Gastrocnemius medialis (tissue), 4 donors: Measurements from ENCODE around the gene KLHL33. TPM values are rescaled to one million over a fixed set of nuclear protein-coding genes. Genes with fewer than 3 reads are reported as not detected.

Experiments
- ATAC-seq, 2 donors: fragments of 150-250 bp; one replicate each; pipeline ENCODE4 v1.9.1; 2016
- DNase-seq, 2 donors: peaks; one replicate each; pipeline ENCODE4 v3.0.0-alpha.2; 2019
- H3K27ac ChIP-seq, 4 donors: fragments of 200-600 bp; sonication (generic); 1 replicate in 1 of 4; 2 replicates in 3 of 4; pipeline ENCODE4 v1.5.1; 2016 to 2018; ENCODE audit warnings: mild to moderate bottlenecking in 2 of 4, moderate library complexity in 1 of 4
- H3K27me3 ChIP-seq, 3 donors: fragments of 200-600 bp; sonication (generic) in 2 of 3; 1 replicate in 1 of 3; 2 replicates in 2 of 3; pipeline versions ENCODE4 v1.5.1 to v1.6.0; 2016 to 2019; ENCODE audit warnings: mild to moderate bottlenecking in 1 of 3, moderate library complexity in 1 of 3
- H3K36me3 ChIP-seq, 2 donors: fragments of 200-600 bp; sonication (generic) in 1 of 2; one replicate each; pipeline ENCODE4 v1.5.1; 2017 to 2018
- H3K4me1 ChIP-seq, 2 donors: fragments of 200-600 bp; sonication (generic) in 1 of 2; one replicate each; pipeline ENCODE4 v1.5.1; 2016 to 2017; ENCODE audit warnings: mild to moderate bottlenecking in 2 of 2
- H3K4me3 ChIP-seq, 4 donors: fragments of 200-600 bp; sonication (generic) in 3 of 4; 1 replicate in 1 of 4; 2 replicates in 3 of 4; pipeline ENCODE4 v1.5.1; 2016 to 2019; ENCODE audit warnings: mild to moderate bottlenecking in 2 of 4
- H3K9me3 ChIP-seq, 3 donors: fragments of 200-600 bp; sonication (generic) in 2 of 3; 1 replicate in 1 of 3; 2 replicates in 2 of 3; pipeline ENCODE4 v1.5.1; 2016 to 2019
- POLR2A ChIP-seq, 2 donors: fragments of 450-650 bp; IDR thresholded peaks; one replicate each; pipeline ENCODE4 v1.6.1; 2017; ENCODE audit warnings: antibody characterized with exemption in 2 of 2, mild to moderate bottlenecking in 2 of 2, moderate library complexity in 2 of 2
- in situ Hi-C, 4 donors: fragments of 200-750 bp; cut with MboI; loops; one replicate each; pipeline versions ENCODE4 v1.15.0 to v1.8.0; 2017; ENCODE audit warnings: low sequenced_read_pairs in 4 of 4
- intact Hi-C: fragments of 100-400 bp; cut with DNase I; formaldehyde crosslinking; loops from one replicate; pipeline ENCODE4 v1.15.1; 2023; ENCODE audit warnings: low total_unique reads
- total RNA-seq, 4 donors: library from RNA; depleted of rRNA; stranded (reverse); fragments of >200 nt; gene quantifications; one replicate each; pipeline versions ENCODE4 v1.1.0 to v1.2.3, GENCODE V29; 2016
- TF ChIP-seq, protein P1 (sequence below), 5 experiments: fragments of 450-650 bp in 3 of 5; fragments of 200-600 bp in 2 of 5; sonication (generic) in 2 of 5; IDR thresholded peaks in 4 of 5; conservative IDR thresholded peaks in 1 of 5; 1 replicate in 4 of 5; 2 replicates in 1 of 5; pipeline ENCODE4 v1.5.1; 2016 to 2019; ENCODE audit warnings: antibody characterized with exemption in 5 of 5, mild to moderate bottlenecking in 3 of 5, moderate library complexity in 3 of 5

The KLHL33 gene
- total RNA-seq, 4 donors from 2014 or later: 1.9 to 4.7 (median 3.5) TPM

DNA sequence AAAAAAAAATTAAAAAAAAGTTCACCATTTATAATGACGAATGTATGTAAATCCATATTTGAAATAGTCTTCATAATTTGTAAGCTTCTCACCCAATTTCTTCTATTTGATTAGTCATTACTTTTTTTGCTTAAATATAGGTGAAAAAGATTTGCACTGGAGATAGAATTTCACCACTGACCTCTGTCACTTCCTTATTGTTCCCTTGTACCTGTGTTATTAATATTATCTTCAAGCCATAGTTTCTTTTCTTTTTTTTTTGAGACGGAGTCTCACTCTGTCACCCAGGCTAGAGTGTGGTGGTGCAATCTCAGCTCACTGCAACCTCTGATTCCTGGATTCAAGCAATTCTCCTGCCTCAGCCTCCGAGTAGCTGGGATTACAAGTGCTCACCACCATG is 38.5 kb downstream of the KLHL33 start:
- H3K27ac ChIP-seq: no peak overlapping the region
- H3K9me3 ChIP-seq: no peaks in the 10 kb centered on the region
- H3K4me3 ChIP-seq: no peak overlapping the region
- DNase-seq (no peak), ATAC-seq (no peak)
- TF ChIP-seq, protein P1, sequence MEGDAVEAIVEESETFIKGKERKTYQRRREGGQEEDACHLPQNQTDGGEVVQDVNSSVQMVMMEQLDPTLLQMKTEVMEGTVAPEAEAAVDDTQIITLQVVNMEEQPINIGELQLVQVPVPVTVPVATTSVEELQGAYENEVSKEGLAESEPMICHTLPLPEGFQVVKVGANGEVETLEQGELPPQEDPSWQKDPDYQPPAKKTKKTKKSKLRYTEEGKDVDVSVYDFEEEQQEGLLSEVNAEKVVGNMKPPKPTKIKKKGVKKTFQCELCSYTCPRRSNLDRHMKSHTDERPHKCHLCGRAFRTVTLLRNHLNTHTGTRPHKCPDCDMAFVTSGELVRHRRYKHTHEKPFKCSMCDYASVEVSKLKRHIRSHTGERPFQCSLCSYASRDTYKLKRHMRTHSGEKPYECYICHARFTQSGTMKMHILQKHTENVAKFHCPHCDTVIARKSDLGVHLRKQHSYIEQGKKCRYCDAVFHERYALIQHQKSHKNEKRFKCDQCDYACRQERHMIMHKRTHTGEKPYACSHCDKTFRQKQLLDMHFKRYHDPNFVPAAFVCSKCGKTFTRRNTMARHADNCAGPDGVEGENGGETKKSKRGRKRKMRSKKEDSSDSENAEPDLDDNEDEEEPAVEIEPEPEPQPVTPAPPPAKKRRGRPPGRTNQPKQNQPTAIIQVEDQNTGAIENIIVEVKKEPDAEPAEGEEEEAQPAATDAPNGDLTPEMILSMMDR (IDR thresholded peaks at IDR 0.05 in 4 of 5, conservative IDR thresholded peaks at IDR 0.05 in 1 of 5): no peak
- no peak for TF ChIP-seq POLR2A (IDR thresholded peaks at IDR 0.05)
- peaks cover 10 to 89% of the 10 kb centered on the region in 2 donors for H3K36me3 ChIP-seq
- no peaks in the 10 kb centered on the region for H3K4me1 ChIP-seq
- in situ Hi-C loops: no loop called here
- no peaks in the 10 kb centered on the region for H3K27me3 ChIP-seq
- intact Hi-C loops: no loop called here

DNA sequence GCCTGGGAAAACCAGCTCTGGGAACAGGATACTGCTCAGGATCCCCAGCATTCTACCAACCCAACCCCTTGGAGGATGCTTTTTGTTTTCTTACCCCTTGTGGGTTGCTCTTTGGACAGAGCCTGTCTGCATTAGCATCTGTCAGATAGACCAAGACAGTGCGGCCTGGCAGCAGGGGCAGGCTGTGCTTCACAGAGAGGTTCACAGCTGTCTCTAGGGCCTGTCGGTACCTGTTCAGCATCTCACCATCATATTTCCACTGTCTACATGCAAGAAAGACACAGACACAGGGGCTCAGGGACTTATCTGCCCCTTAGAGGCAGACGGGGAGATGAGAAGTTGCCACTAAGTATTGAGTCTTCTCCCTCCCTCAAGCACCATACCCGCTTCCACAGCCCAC is 44.5 kb downstream of the KLHL33 start:
- in situ Hi-C loops (no loop called here), intact Hi-C loops (no loop called here)
- TF ChIP-seq, protein P1 (IDR thresholded peaks at IDR 0.05 in 4 of 5, conservative IDR thresholded peaks at IDR 0.05 in 1 of 5): no peak
- no peak for TF ChIP-seq POLR2A (IDR thresholded peaks at IDR 0.05)
- H3K27me3 ChIP-seq: no peaks in the 10 kb centered on the region
- DNase-seq: no peak
- no peaks in the 10 kb centered on the region for H3K4me1 ChIP-seq
- ATAC-seq: no peak
- H3K27ac ChIP-seq: no peak overlapping the region
- peaks cover 10 to 91% of the 10 kb centered on the region in 2 donors for H3K36me3 ChIP-seq
- no peaks in the 10 kb centered on the region for H3K9me3 ChIP-seq
- no peak overlapping the region for H3K4me3 ChIP-seq

DNA sequence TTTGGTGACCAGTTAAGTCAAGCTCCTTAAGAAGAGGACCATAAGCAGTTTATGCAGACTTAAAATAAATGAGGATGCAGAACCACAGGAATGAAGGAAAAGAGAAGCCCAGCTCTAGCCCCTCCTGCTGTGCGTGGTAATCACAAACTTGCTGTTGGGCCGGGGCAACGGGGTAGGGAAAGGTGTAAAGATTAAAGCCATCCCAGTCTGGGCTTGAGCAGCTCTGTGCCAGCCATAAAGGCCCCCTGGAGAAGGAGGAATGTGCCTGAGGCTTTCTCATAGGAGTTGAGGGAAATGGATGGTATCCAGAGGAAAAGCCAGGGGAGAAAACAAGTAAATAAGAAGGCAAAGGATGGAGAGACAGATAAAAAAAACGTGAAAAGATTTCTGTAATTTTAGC is 47.8 kb downstream of the KLHL33 start:
- TF ChIP-seq POLR2A (IDR thresholded peaks at IDR 0.05): no peak
- TF ChIP-seq, protein P1 (IDR thresholded peaks at IDR 0.05 in 4 of 5, conservative IDR thresholded peaks at IDR 0.05 in 1 of 5): no peak
- in situ Hi-C loops: no loop called here
- ATAC-seq (no peak), DNase-seq (no peak)
- Histone ChIP-seq H3K36me3 (peaks cover 0 to 93% of the 10 kb centered on the region in 2 donors), H3K4me3 (no peak overlapping the region), H3K27ac (no peak overlapping the region), H3K9me3 (no peaks in the 10 kb centered on the region), H3K4me1 (no peaks in the 10 kb centered on the region), H3K27me3 (no peaks in the 10 kb centered on the region)
- intact Hi-C loops: no loop called here

DNA sequence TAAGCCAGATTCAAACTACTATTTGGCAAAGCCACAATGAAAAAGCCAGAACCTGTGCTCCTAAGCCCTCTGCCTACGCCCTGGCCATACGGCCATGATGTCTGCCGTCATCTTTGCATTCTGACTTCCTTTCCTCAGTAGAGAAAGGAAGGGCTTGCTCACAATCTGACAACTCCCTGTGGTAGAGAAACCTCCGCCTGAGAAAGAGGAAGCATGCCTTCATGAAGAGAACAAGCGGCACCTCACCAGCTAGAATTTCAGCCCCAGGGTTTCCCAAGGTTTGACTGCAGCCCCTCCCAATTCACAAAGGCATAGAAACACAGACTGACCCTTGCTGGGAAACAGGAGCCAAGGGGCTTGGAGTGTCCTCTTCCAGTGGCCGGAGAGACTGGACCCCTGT is 48.4 kb downstream of the KLHL33 start:
- Histone ChIP-seq H3K27ac (no peak overlapping the region), H3K4me3 (no peak overlapping the region), H3K4me1 (no peaks in the 10 kb centered on the region), H3K36me3 (peaks cover 0 to 99% of the 10 kb centered on the region in 2 donors), H3K9me3 (no peaks in the 10 kb centered on the region), H3K27me3 (no peaks in the 10 kb centered on the region)
- DNase-seq (no peak), ATAC-seq (no peak)
- intact Hi-C loops: no loop called here
- in situ Hi-C loops: no loop called here
- no peak for TF ChIP-seq POLR2A (IDR thresholded peaks at IDR 0.05)
- TF ChIP-seq, protein P1 (IDR thresholded peaks at IDR 0.05 in 4 of 5, conservative IDR thresholded peaks at IDR 0.05 in 1 of 5): no peak

DNA sequence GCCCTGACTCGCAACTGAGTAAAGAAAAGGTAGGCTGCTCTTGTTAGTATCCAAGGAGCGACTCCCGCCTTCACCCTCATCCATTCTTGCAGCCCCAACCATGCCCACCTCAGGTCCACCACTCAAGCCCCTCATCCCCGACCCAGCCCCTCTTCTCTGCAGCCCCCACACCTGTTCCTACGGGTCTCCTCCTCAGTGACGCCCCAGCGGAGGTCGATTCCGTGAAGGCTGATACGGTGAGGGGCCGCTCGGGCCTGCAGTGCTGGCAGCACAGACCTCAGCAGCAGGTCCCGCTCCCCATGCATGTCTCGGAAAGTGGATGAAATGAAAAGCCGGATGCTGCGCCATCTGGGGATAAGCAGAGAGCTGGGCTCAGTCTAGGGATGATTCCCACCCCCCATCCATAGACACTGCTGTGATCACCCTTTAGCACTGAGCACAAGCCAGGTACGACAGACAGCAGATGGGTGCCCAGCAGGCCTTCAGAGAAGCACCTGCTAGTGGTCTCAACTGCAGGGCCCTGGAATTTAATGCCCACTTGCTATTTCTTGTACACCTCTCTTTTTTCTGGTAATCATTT is 49.6 kb downstream of the KLHL33 start:
- no peak overlapping the region for H3K27ac ChIP-seq
- H3K27me3 ChIP-seq: no peaks in the 10 kb centered on the region
- intact Hi-C loops (no loop called here), in situ Hi-C loops (no loop called here)
- no peaks in the 10 kb centered on the region for H3K4me1 ChIP-seq
- ATAC-seq (no peak), DNase-seq (no peak)
- peaks cover 0 to 100% of the 10 kb centered on the region in 2 donors for H3K36me3 ChIP-seq
- H3K4me3 ChIP-seq: no peak overlapping the region
- TF ChIP-seq POLR2A (IDR thresholded peaks at IDR 0.05): no peak
- TF ChIP-seq, protein P1 (IDR thresholded peaks at IDR 0.05 in 4 of 5, conservative IDR thresholded peaks at IDR 0.05 in 1 of 5): no peak
- no peaks in the 10 kb centered on the region for H3K9me3 ChIP-seq
